ENCODE data around the gene TNIK. TPM values are rescaled to one million over a fixed set of nuclear protein-coding genes. Genes with fewer than 3 reads are reported as not detected.

The TNIK gene
- total and polyA plus RNA-seq, 10 of the 15 experiments (the other 5 are each of a cell fraction or from before 2014, with no cell fraction given), result 13.9 to 74.3 (median 48.2) TPM

- Histone ChIP-seq H3K79me2 (ENCODE audit: control insufficient read depth, insufficient read depth, low read length) (no peaks in the 10 kb centered on the region), H3K27ac (ENCODE audit: control insufficient read depth, insufficient read depth) (no peak overlapping the region), H3K4me2 (ENCODE audit: control insufficient read depth, insufficient read depth) (no peak overlapping the region), H2AFZ (ENCODE audit: control insufficient read depth, low read depth, low read length) (no peak overlapping the region), H3K9me3 (replicated peaks; ENCODE audit: control insufficient read depth, insufficient read depth, low read length) (no peaks in the 10 kb centered on the region), H3K36me3 (ENCODE audit: control insufficient read depth in 2 of 2, insufficient read depth in 2 of 2, low read length in 1 of 2) (no peaks in the 10 kb centered on the region), H3K4me3 (no peak overlapping the region), H3K9ac (ENCODE audit: control insufficient read depth, insufficient read depth, low read length) (no peak overlapping the region), H3K27me3 (replicated peaks in 1 of 2; ENCODE audit: control insufficient read depth in 2 of 2, insufficient read depth in 2 of 2, low read length in 1 of 2) (no peaks in the 10 kb centered on the region), H3K4me1 (ENCODE audit: control insufficient read depth, insufficient read depth, low read length) (no peaks in the 10 kb centered on the region), H4K20me1 (ENCODE audit: control insufficient read depth, insufficient read depth) (no peaks in the 10 kb centered on the region)
- intact Hi-C loops (cut with micrococcal nuclease; ENCODE audit: unreplicated experiment), result no loop called here
- 98% methylated on average over 5 of the region's 5 CpGs for WGBS (ENCODE audit: insufficient coverage, insufficient replicate concordance, low lambda C conversion rate, missing lambda C conversion rate)
- RAD21 ChIA-PET (ENCODE audit: unreplicated experiment), result no interaction called here
- POLR2A ChIA-PET, result no interaction called here
- DNase-seq (ENCODE audit: low read depth, low spot score) (no peak), FAIRE-seq (no peak), ATAC-seq (no peak)
- no peak for TF ChIP-seq NR2C2 (IDR thresholded peaks at IDR 0.05; ENCODE audit: borderline replicate concordance, control insufficient read depth, insufficient read length, low read depth)
- no peak for TF ChIP-seq IRF4 (IDR thresholded peaks at IDR 0.05; ENCODE audit: low read depth, low read length)
- no peak for TF ChIP-seq NR2F1 (conservative IDR thresholded peaks at IDR 0.05)
- no peak for TF ChIP-seq E2F8 (IDR thresholded peaks at IDR 0.05; ENCODE audit: low read depth, partially characterized antibody)
- TF ChIP-seq BACH1 (IDR thresholded peaks at IDR 0.05; ENCODE audit: borderline replicate concordance), result no peak
- no peak for TF ChIP-seq RUNX3 (IDR thresholded peaks at IDR 0.05; ENCODE audit: low read length)
- TF ChIP-seq SMARCA5 (IDR thresholded peaks at IDR 0.05), result no peak
- no peak for TF ChIP-seq POLR2A (IDR thresholded peaks at IDR 0.05; ENCODE audit: low read depth, low read length)
- no peak for TF ChIP-seq PAX5 (IDR thresholded peaks at IDR 0.05; ENCODE audit: borderline replicate concordance, low read depth, low read length)
- TF ChIP-seq TCF3 (IDR thresholded peaks at IDR 0.05; ENCODE audit: borderline replicate concordance, insufficient read depth, low read depth, low read length), result no peak
- TF ChIP-seq NR2C1 (IDR thresholded peaks at IDR 0.05), result no peak
- no peak for TF ChIP-seq CUX1 (IDR thresholded peaks at IDR 0.05; ENCODE audit: insufficient replicate concordance, low read depth, low read length)
- no peak for TF ChIP-seq JUND (IDR thresholded peaks at IDR 0.05; ENCODE audit: low read depth, low read length)
- TF ChIP-seq IRF5 (IDR thresholded peaks at IDR 0.05; ENCODE audit: borderline replicate concordance), result no peak
- no peak for TF ChIP-seq STAT3 (IDR thresholded peaks at IDR 0.05; ENCODE audit: low read depth, low read length)
- TF ChIP-seq HDAC2 (IDR thresholded peaks at IDR 0.05), result no peak
- TF ChIP-seq FOXM1 (IDR thresholded peaks at IDR 0.05; ENCODE audit: low read depth, low read length), result no peak
- TF ChIP-seq ZSCAN29 (IDR thresholded peaks at IDR 0.05), result no peak
- no peak for TF ChIP-seq HDAC6 (IDR thresholded peaks at IDR 0.05; ENCODE audit: unreplicated experiment)
- in situ Hi-C loops (cut with MboI), result no loop called here
- no TSS peak for BruUV-seq (replicated peaks)
- CTCF ChIA-PET, result no interaction called here
- SMC1A ChIA-PET (ENCODE audit: uncharacterized antibody, unreplicated experiment), result no interaction called here
These were observed 403.7 kb downstream of the TNIK start for GRCh38 chr3:171056528-171056927.

Data from GM12878 (cell line).